Osteocyte (in vitro differentiated cells): ENCODE results near the gene IFITM10. TPM values are rescaled to one million over a fixed set of nuclear protein-coding genes. Genes with fewer than 3 reads are reported as not detected.

ENCODE experiments used
- DNase-seq: peaks from one replicate; pipeline ENCODE4 v3.0.0; 2021; ENCODE audit warnings: mixed read lengths; ENCODE audit not compliant: unreplicated experiment; ENCODE audit errors: extremely low spot score
- H3K27ac Mint-ChIP-seq: one replicate; pipeline ENCODE4 v1.8.0; 2021; ENCODE audit warnings: mild to moderate bottlenecking, mixed read lengths; ENCODE audit not compliant: unreplicated experiment
- H3K27me3 Mint-ChIP-seq: one replicate; pipeline ENCODE4 v1.8.0; 2021; ENCODE audit warnings: mixed read lengths; ENCODE audit not compliant: unreplicated experiment
- H3K36me3 Mint-ChIP-seq: one replicate; pipeline ENCODE4 v1.8.0; 2021; ENCODE audit warnings: mixed read lengths; ENCODE audit not compliant: unreplicated experiment
- H3K4me1 Mint-ChIP-seq: one replicate; pipeline ENCODE4 v1.8.0; 2021; ENCODE audit warnings: mixed read lengths; ENCODE audit not compliant: unreplicated experiment
- H3K4me3 Mint-ChIP-seq: one replicate; pipeline ENCODE4 v1.8.0; 2021; ENCODE audit warnings: mild to moderate bottlenecking, moderate library complexity, mixed read lengths; ENCODE audit not compliant: unreplicated experiment
- H3K9me3 Mint-ChIP-seq: one replicate; pipeline ENCODE4 v1.8.0; 2021; ENCODE audit warnings: mixed read lengths; ENCODE audit not compliant: unreplicated experiment
- total RNA-seq: library from RNA; stranded (reverse); gene quantifications from 2 replicates; pipeline ENCODE4 v1.2.1, GENCODE V29; 2021
- TF ChIP-seq, protein P1 (sequence below): fragments of 200-600 bp; sonication (generic); IDR thresholded peaks from 2 replicates; pipeline ENCODE4 v1.5.0; 2021; ENCODE audit warnings: antibody characterized with exemption, mild to moderate bottlenecking, moderate library complexity

The IFITM10 gene
- total RNA-seq, 1 donor from 2014 or later, result 24.0 TPM

DNA sequence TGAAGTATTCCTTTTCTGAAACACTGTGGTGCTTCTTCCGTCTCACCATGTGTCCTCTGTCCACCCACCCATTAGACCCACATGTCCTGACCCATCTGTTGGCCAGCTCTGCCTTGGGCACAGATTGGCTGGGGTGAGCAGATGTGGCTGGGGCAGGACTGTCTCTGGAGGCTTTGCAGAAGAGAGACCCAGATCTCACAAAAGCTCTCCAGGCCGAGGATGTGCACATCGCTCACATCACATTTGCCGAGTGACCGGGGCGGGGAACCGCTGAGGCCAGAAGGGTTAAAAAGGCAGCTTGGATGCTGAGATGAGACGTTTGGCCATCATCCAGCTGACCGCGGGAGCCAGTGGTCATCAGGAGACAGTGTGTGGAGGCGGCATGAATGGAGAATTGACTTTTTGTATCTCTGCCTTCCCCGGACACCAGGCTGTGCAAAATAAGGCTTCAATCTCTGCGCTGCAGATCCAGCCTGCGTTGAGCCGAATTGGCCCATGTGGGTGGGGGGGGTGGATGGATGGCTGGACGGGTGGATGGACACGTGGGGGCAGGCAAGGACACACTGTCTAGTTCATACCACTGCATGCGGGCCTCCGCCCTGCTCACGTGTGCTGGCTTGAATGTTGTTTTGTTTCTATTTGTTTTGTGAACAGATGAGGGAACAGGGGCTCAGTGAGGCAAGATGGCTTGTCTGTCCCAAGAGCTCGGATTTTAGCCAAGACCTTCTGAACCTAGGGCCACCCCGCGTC lies 6.1 kb downstream of the IFITM10 start:
- peaks cover 10% of the 10 kb centered on the region for H3K4me1 Mint-ChIP-seq
- H3K27me3 Mint-ChIP-seq, result peaks cover 7% of the 10 kb centered on the region
- DNase-seq, result no peak
- TF ChIP-seq, protein P1, sequence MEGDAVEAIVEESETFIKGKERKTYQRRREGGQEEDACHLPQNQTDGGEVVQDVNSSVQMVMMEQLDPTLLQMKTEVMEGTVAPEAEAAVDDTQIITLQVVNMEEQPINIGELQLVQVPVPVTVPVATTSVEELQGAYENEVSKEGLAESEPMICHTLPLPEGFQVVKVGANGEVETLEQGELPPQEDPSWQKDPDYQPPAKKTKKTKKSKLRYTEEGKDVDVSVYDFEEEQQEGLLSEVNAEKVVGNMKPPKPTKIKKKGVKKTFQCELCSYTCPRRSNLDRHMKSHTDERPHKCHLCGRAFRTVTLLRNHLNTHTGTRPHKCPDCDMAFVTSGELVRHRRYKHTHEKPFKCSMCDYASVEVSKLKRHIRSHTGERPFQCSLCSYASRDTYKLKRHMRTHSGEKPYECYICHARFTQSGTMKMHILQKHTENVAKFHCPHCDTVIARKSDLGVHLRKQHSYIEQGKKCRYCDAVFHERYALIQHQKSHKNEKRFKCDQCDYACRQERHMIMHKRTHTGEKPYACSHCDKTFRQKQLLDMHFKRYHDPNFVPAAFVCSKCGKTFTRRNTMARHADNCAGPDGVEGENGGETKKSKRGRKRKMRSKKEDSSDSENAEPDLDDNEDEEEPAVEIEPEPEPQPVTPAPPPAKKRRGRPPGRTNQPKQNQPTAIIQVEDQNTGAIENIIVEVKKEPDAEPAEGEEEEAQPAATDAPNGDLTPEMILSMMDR, result no peak
- no peak overlapping the region for H3K27ac Mint-ChIP-seq
- H3K4me3 Mint-ChIP-seq, result no peak overlapping the region
- no peaks in the 10 kb centered on the region for H3K9me3 Mint-ChIP-seq
- H3K36me3 Mint-ChIP-seq, result peaks cover 16% of the 10 kb centered on the region

- Mint-ChIP-seq H3K36me3 (peaks cover 16% of the 10 kb centered on the region), H3K4me3 (no peak overlapping the region), H3K27ac (no peak overlapping the region), H3K27me3 (peaks cover 11% of the 10 kb centered on the region), H3K9me3 (no peaks in the 10 kb centered on the region), H3K4me1 (peaks cover 10% of the 10 kb centered on the region)
- DNase-seq, result no peak
- TF ChIP-seq, protein P1, result no peak
Measured at GRCh38 chr11:1743585-1744136, 6.7 kb downstream of the IFITM10 start.

- peaks cover 10% of the 10 kb centered on the region for H3K4me1 Mint-ChIP-seq
- H3K4me3 Mint-ChIP-seq, result no peak overlapping the region
- DNase-seq, result no peak
- no peak overlapping the region for H3K27ac Mint-ChIP-seq
- peaks cover 5% of the 10 kb centered on the region for H3K9me3 Mint-ChIP-seq
- TF ChIP-seq, protein P1, result no peak
- H3K27me3 Mint-ChIP-seq, result peaks cover 14% of the 10 kb centered on the region
- peaks cover 16% of the 10 kb centered on the region for H3K36me3 Mint-ChIP-seq
Measured at GRCh38 chr11:1742869-1743584, 7.4 kb downstream of the IFITM10 start.

GRCh38 chr11:1742371-1742770 lies 8.0 kb downstream of the IFITM10 start:
- Mint-ChIP-seq H3K36me3 (peaks cover 12% of the 10 kb centered on the region), H3K27ac (no peak overlapping the region), H3K9me3 (peaks cover 12% of the 10 kb centered on the region), H3K4me3 (no peak overlapping the region), H3K27me3 (peaks cover 16% of the 10 kb centered on the region), H3K4me1 (peaks cover 7% of the 10 kb centered on the region)
- DNase-seq, result no peak
- TF ChIP-seq, protein P1, result no peak

DNA sequence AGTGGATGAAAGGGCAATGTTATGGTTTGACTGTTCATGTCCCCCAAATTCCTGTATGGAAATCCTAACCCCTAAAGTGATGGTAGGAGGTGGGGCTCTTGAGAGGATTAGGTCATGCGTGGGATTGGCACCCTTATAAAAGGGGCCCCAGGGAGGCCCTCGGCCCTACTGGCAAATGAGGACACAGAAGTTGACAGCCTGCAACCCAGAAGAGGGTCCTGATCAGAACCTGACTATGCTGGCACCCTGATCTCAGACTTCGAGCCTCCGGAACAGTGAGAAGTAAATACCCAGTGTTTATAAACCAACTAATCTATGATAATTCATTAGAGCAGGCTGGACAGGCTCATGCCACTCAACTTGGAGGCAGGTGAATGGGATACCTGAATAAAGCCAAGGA lies 8.7 kb downstream of the IFITM10 start:
- peaks cover 17% of the 10 kb centered on the region for H3K27me3 Mint-ChIP-seq
- H3K4me1 Mint-ChIP-seq, result peaks cover 3% of the 10 kb centered on the region
- no peak overlapping the region for H3K27ac Mint-ChIP-seq
- H3K4me3 Mint-ChIP-seq, result no peak overlapping the region
- TF ChIP-seq, protein P1, result no peak
- H3K36me3 Mint-ChIP-seq, result peaks cover 12% of the 10 kb centered on the region
- no peak for DNase-seq
- H3K9me3 Mint-ChIP-seq, result peaks cover 14% of the 10 kb centered on the region
